Loucy (cell line): ENCODE data around the gene RD3L.

Source experiments
- EZH2phosphoT487 ChIP-seq: fragments of 200-600 bp; IDR thresholded peaks from 2 replicates; pipeline ENCODE4 v1.6.1; 2018; ENCODE audit warnings: antibody characterized with exemption, mild to moderate bottlenecking, moderate library complexity, borderline replicate concordance
- TF ChIP-seq, protein P1 (sequence below): fragments of 200-600 bp; sonication (generic); conservative IDR thresholded peaks from 2 replicates; pipeline ENCODE4 v1.5.1; 2014; ENCODE audit warnings: mild to moderate bottlenecking, antibody characterized with exemption, low read length

DNA sequence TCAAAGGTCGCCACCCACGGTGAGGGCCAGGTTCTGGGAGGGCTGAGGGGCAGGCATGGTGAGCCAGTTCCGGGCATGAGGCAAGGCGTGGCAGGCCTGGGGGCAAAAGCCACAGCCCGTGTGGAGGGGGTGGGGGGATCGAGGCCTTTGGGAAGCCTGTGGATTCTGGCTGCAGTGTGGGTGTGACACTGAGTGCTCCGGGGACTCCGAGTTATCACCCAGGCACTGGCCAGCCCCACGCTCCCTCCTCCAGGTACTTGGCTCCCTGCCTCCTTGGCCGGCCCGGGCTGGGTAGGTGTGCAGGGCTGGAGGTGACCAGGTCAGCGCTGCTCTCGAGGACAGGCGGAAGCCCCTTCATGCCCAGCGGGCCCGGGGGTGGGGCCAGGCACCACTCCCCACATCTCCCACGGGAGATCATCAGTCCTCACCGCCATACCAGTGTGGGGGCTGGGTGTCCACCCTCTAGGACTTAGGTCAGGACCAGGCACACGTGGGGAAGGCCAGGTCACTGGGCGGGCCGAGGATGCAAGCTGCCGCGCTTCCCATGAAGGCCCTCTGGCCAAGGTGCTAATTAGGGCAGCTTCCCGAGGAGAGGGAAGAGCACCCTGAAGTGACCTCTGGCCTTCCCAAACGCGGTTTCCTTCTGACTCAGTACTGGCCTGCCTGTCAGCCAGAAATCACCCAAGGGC, 48.2 kb downstream of the RD3L start:
- TF ChIP-seq, protein P1, sequence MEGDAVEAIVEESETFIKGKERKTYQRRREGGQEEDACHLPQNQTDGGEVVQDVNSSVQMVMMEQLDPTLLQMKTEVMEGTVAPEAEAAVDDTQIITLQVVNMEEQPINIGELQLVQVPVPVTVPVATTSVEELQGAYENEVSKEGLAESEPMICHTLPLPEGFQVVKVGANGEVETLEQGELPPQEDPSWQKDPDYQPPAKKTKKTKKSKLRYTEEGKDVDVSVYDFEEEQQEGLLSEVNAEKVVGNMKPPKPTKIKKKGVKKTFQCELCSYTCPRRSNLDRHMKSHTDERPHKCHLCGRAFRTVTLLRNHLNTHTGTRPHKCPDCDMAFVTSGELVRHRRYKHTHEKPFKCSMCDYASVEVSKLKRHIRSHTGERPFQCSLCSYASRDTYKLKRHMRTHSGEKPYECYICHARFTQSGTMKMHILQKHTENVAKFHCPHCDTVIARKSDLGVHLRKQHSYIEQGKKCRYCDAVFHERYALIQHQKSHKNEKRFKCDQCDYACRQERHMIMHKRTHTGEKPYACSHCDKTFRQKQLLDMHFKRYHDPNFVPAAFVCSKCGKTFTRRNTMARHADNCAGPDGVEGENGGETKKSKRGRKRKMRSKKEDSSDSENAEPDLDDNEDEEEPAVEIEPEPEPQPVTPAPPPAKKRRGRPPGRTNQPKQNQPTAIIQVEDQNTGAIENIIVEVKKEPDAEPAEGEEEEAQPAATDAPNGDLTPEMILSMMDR = no peak
- TF ChIP-seq EZH2phosphoT487 = no peak
